H54 (cell line): ENCODE measurements around the gene PCYT2.
"Not testable (repeated sequence)": the region's sequence is repeated elsewhere in the genome, so short reads cannot be mapped to it uniquely, and the experiment has no call there.

Experiments
- DNase-seq: peaks from one replicate; pipeline ENCODE4 v3.0.0; 2011; ENCODE audit warnings: low spot score, mixed read lengths; ENCODE audit not compliant: insufficient read length
- FAIRE-seq: peaks from 3 replicates; lab custom pipeline; 2011; peaks lifted over from hg19 to GRCh38; lab: Jason Lieb, UNC
- POLR2A ChIP-seq: IDR thresholded peaks from 2 replicates; pipeline ENCODE4 v1.6.1; 2011; ENCODE audit warnings: low read depth, mild to moderate bottlenecking, low read length

Gene PCYT2

DNA sequence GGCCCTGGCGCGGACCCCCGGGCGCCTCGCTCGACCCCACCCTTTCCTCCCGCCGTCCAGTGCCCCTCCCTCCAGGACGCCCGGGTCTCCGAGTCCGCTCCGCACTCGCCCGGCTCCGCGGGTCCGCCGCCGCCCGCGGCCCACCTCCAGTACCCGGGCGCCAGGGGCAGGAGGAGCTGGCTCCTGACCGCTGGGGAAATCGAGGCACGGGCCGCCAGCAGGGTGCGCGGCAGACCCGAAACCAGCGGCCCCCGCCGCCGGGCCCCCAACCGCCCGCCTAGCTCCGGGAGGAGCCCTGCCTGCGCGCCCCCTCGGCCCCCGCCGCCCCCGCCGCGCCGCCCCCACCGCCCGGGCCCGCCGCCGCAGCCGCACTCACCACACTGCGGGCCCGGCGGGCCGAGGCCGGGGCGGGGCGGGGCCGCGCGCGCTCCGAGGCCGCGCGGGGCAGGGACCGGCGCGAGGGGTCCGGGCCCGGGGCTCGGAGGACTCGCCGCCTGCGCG is 16.0 kb upstream of the PCYT2 start:
- no peak for TF ChIP-seq POLR2A
- DNase-seq (peak; percentile 49), FAIRE-seq (no peak)

DNA sequence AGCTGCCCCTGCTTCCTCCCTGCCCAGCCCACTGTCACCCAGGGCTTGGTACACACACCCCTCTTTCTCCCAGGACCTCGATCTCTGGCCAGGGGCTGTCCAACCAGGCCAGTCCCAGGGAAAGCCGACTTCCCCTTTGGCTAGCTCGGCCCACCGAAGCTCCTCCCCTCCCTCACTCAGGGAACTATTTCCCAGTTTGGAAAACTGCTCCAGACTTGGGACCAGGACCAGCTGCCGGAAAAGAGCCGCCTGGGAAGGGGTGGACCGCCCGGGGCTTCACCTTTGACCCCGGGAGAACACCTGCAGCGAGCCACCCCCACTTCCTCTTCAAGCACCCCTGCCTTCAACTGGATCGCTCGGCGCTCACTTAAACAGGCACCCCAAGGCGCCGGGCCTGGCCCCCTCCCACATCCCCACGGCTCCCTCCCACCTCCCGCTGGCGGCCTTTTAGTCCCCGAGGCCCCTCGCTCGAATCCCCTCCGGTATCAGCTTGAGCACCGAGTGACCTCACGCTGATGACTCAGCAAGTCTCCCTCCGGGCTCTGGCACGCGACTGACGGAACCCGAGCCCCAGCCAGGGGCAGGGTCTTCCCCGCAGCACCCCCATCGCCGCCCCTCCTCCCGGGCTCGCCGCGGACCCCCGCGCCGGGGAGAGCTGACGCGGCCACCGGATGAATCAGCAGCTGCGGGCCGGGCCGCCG is 15.4 kb upstream of the PCYT2 start:
- DNase-seq, result peak; percentile 93
- FAIRE-seq, result no peak

DNA sequence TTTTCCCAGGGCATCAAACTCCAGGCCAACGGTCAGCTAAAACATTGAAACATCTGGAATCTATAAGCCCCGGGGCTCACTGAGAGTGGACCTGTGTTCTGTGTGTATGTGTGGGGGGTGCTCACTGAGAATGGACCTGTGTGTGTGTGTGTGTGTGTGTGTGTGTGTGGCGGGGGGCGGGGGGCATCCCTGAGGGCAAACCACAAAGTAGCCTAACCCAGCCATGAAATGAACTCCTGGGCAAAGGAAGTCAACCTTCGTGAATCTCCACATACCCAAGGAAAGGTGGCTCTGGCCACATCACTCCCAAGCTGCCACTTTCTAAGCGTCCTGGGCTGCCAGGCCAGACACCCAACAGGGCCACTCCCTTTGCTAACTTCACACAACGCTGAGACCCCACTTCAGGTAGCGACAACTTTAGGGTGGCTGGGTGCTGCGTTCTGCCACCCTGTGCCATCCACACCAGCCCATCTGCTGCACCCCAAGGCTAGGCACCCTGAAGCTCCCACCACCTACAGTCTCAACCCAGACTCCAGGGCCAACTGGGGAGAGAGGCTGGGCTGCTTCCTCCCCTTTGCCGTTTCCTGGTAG is 14.8 kb upstream of the PCYT2 start:
- DNase-seq (no peak), FAIRE-seq (no peak)
- no peak for TF ChIP-seq POLR2A

More for the DNA sequence above, 15.4 kb upstream of the PCYT2 start:
- peak; percentile 21; the same call in 1 of the 2 replicates for TF ChIP-seq POLR2A

DNA sequence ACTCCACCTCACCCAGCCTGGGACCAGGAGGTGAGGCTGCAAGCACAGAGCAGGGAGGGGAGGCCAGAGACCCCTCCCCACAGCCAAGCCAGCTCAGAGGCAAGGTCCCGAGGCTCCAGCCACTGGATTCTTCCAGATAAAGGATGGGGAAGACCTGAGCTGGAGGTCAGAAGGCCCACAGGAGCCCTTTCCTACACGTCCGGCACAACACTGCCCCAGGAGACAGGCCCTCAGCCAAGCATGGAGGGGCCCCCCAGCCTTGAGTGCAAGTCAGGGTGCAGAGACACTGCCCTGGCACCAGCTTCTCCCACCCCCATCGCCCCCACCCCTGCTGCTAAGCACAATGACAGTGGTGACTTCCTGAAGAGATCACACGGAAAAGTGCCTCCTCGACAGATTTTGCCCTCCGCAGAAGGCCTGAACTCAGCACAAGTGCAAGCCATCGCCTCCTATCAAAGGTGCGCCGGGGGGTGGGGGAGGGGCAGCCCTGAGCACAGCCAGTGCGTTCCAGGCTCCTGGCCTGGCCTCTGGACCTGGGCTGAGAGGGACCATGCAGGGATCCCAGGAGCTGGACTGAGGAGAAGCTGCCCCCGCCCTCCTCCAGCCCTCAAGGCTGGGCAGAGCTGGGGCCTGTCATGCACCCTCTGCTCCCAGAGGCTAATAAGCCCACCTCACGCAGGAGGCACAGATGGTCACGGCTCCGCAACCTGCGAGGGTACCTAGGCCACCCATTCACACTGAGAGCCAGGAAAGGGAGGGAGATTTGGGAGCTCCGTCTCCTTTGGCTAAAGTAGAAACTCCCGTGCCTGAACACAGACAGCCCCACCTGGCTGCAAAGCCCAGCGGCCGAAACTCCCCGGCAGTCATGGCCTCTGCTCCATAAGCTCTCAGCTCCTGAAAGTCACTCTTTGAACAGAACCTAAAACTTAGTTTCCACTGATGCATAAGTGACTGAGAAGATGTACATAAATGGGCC is 13.6 kb upstream of the PCYT2 start:
- no peak for TF ChIP-seq POLR2A
- FAIRE-seq (no peak), DNase-seq (no peak)

DNA sequence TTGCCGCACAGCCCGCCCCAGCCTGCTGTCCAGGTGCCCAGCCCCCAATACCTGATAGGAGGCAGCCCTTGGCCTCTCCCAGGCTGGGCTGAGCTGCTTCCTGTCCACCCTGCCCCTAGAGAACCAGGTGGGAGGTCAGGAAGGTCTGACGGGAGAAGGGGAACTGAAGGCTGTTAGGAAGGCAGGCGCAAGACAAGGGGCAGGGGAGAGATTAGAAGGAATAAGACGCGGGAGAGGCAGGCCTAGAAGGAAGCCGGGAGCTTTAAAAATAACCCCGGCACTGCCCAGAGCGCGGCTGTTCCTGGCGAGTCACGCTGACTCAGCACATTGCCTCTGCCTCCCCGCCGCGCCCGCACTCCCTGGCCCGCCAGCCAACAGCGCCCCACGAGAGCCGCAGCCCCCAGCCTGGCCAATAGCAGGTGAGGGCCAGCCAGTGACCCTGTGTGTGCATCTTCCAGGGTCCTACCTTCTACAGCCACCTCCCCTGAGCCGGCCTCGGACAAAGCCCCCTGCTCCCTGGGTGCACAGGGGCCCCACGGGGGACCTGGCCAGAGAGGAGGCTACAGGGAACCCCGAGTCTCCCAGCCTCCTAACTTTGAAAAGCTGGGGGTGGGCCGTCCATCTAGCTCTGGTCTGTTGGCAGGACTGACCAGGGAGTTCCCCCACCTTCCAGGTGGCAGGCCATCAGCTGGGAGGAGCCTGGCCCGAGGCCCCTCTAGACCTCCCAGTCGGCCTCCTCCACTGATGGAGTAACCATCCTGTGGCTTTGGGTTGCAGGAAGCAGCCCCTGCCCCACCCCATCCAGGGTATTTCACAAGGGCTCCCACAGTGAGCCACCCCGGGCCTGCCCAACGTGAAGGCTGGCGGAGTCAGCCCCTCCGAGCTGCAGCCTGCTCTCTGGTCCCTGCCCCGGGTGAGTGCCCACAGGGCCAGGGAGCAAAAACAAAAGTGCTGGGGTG is 12.4 kb upstream of the PCYT2 start:
- 0 out of 2 replicates have a peak, but pooled peaks have one; percentile 10 for TF ChIP-seq POLR2A
- DNase-seq, result peak; percentile 96
- no peak for FAIRE-seq

DNA sequence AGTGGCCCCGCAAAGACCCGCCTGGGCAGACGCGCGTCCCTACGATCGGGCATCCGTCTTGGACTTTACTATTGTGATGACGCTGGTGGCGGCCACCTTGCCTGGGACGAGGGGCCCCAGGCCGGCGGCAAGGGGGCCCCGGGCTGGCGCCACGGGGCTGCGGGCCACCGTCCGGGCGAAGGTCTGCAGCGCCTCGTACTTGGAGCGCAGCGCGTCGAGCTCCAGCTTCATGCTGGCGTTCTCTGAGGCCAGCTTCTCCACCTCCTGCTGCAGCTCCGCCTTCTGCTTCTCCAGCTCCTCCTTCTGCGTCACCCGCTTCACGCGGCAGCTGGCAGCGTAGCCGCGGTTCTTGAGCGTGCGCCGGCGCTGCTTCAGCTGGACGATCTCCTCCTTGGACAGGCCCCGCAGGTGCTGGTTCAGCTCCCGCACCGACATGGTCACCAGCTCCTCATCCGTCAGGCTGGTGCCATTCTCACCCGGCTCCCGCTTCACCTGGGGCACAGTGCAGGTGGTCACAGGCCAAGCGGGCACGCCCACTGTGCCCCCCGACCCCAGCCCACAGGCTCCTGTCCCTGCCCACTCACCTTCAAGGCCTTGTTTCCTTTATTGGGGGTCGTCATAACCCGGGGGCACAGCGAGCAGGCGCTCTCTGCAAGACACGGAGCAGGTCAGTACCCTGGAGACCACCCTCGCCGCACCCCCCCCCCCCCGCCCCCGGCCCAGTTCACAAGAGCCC is 11.5 kb upstream of the PCYT2 start:
- no peak for DNase-seq
- TF ChIP-seq POLR2A, result no peak
- FAIRE-seq, result no peak

DNA sequence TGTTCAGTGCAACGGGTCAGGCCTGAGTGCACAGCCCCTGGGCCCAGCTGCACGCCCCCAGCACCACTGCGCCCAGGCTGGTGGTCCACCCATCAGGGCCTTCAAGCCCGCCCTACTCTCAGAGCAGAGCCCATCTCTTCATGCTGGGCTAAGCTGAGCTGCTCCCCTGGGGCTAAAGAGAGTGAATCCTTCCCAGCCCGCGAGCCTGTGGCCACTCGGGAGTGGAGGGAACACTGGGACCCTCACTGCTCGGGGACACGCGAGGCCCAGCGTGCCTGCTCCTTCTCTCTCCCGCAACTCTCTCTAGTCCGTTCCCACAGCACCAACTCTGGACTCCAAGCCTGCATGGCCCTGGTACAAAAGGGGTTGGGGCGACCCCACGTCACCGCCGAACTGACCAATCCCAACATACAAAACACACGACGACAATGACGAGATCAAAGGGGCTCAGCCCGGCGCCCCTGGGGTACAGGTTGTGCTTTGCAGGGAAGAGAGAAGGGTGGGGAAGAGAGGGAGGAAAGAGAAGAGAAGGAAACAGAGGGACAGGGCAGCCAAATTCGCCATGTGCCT is 10.9 kb upstream of the PCYT2 start:
- no peak for TF ChIP-seq POLR2A
- FAIRE-seq, result no peak
- no peak for DNase-seq

DNA sequence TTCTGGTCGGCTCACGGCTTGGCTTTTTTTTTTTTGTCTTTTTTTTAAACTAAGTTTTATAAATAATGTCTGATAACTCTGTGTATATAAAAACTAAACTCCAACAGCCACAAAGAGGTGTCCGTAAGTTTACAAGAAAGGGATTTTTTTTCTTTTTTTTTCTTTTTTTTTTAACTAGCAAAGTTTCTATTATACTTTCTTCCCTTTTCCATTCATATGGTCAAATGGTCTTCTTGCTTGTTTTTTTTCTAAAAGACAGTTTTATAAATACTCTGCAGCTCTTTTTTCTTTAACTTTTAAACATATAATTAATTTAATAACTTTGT is 10.3 kb upstream of the PCYT2 start:
- DNase-seq, result no peak
- no peak for TF ChIP-seq POLR2A
- no peak for FAIRE-seq

DNA sequence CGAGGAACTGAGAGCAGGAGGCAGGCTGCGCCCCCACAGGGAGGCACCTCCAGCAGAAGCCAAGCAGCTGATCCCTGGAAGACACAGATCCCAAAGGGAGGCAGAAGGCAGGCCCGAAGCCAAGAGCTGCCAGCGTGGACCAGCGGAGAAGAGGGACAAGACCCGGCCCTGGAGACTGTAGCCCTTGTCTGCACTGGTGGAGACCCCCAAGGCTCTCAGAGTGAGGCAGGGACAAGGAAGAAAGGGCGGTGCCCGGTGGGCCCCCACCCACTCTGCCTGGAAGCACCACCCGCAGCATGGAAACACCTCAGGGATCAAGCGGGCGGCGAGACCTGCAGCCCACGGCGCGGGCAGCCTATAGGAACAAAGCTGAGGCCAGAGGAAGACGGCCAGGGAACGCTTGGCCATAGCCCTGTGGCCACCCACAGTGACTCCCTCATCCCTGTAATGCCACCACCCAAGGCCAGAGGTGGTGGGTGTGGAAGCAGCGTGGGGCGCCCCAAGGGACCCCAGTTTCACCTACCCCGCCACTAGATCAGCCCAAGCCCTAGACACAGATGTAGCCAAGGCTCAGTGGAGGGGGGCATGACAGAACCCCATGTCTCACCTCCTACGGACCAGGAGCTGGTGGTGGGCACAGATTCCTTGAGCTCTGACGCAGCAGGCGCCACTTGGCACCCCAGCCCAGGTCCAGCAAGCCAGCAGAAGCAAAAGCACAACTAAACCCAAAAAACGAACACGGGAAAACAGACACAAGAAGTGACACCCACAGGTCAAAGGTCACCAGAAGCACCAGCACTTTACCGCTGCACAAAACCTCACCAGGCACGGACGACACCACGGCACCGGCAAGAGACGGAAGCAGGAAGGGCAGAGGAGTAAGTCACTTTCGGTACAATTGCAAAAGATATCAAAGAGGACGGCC is 9.7 kb upstream of the PCYT2 start:
- no peak for TF ChIP-seq POLR2A
- no peak for DNase-seq
- no peak for FAIRE-seq

DNA sequence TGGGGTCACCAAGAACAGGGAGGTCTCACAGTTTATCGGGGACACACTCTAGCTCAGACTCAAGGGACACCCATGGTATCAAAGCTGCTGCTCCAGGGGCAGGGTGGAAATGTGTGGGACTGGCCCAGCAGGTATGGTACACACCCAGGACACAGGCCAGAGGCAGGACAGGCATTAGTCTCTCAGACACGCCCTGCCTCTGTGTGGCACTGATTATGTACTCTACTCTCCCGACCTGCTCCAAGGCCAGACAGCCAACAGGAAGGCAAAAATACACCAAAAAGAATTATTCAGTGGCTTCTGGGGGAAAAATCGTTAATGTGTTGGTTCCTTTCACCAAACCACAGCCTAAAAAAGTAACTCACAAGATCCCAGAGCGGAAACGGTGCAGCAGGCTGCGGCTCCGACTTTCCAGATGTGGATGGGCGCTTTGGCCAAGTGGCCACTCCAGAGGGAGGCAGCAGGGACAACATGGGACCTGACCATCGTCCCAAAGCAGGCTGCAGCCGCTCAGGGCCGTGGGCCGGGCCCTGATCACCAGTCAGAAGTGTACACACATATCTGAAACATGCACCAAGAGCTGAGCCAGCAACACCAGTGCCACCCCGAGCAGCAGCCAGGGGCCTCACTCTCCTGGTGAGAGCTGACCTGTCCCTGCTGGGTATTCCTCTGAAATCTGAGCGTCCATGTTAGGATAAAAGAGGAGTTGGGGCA is 7.8 kb upstream of the PCYT2 start:
- FAIRE-seq (no peak), DNase-seq (no peak)
- no peak for TF ChIP-seq POLR2A

DNA sequence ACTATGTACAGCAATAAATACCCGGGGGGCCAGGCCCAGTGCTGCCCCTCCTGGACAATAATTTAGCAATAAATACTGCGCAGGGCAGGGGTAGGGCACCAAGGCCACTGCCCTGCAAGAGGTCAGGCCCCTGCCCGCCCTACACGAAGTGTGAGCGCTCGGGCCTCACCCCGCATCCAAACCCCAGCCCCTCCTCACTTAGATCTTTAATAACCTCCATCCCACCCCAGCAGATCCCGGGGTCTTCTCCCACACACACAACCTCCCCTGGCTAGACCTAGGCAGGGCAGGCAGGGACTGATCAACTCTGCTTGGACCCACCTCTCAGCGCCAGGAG is 7.1 kb upstream of the PCYT2 start:
- not testable (repeated sequence) for FAIRE-seq, DNase-seq
